ENCODE results near the gene BTBD8.
"Not testable (repeated sequence)": the region's sequence is repeated elsewhere in the genome, so short reads cannot be mapped to it uniquely, and the experiment has no call there.

Gene BTBD8

DNA sequence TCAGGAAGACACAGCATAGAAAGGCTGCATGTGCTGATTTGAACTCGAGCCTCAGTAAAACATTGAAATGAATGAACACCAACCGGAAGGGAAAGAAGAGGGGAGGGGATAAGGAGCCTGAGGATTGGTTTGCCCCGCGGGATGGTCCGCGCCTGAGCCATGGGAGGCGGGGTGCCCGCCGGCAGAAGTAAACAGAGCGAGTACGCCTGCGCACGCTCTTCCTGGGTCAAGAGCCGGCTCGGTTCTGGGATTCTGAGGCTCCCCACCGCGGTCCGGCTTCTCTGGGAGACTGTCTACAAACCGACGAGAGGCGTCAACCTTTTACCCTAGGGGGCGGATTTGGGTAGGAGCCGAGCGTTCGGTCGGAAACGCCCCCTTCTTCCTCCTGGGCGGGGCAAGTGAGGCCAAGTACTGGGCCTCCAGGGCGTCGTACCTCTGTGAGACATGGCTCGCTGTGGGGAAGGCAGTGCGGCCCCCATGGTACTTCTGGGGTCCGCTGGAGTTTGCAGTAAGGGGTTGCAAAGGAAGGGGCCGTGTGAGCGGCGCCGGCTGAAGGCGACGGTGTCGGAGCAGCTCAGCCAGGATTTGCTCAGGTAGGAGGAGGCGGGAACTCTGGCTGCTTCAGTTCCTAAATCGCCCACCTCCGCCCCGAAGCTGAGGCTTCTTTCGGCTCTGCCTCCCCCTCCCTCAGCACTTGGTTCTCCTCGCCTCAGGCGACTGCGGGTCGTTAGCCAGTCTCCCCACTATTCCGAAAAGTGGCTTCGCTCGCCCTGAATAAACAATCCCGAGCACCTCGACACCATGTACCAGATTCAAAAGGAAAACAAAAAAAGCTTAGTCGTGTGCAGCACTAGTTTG lies at the start of gene BTBD8:
Gene BTBD8, plus strand, starts transcription at position 218 of the 858 bp plus-strand sequence. Its CDS starts 227 bp downstream, at position 445.
- DNase-seq = peak; percentile 82

DNA sequence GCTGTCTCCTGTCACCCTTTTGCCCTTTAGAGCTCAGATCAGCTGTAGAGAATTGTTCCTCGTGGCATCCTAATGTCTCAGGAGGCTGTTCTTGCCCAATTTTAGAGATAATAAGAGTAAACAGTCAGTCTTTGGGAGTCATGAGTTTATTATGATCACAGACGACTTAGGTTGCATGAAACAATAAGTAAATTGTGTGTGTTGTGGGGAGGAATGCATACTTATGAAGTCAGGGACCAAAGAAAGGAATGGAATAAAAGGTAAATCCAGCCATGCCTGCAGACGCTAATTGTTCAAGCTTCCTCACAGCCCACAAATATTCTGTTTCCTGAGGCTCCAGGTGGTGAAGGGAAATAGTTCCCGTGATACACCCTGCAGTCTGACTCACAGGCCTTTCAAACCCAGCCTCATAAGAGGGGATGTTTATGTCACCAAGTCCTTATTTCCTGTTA lies 49.5 kb upstream of the BTBD8 start:
- no peak for DNase-seq

- no peak for DNase-seq
Measured at GRCh38 chr1:92031281-92032110, 48.6 kb upstream of the BTBD8 start.

- DNase-seq = no peak
Measured at GRCh38 chr1:92037400-92037799, 42.7 kb upstream of the BTBD8 start.

DNA sequence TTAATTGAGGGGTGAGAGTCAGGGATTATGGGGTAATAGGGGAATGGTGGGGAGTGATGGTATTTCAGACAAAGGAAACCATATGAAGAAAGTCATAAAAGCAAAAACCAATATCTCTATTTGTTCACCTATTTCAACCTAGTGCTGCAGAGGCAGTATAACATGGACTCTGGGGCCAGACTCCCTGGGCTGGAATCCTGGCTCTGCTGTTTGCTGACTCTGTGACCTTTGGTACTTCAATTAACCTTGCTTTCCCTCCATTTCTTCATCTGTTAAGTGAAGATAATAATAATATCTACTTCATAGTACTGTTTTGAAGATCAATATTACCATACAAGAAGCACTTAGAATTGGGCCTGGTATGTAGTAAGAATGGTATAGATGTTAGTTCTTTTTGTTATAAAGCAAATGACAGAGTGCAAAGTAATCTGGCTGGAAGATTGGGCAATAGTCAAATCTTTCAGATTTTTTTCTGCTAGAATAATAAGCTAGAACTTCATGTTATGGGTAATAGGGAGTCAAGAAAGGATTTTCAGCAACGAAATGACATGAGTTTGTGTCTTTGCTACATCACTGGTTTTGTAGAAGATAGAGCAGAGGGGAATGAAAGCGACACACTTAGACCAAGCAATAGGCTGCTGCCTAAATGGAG lies 41.3 kb upstream of the BTBD8 start:
- no peak for DNase-seq

- no peak for DNase-seq
Measured at GRCh38 chr1:92040971-92041370, 39.2 kb upstream of the BTBD8 start.

DNA sequence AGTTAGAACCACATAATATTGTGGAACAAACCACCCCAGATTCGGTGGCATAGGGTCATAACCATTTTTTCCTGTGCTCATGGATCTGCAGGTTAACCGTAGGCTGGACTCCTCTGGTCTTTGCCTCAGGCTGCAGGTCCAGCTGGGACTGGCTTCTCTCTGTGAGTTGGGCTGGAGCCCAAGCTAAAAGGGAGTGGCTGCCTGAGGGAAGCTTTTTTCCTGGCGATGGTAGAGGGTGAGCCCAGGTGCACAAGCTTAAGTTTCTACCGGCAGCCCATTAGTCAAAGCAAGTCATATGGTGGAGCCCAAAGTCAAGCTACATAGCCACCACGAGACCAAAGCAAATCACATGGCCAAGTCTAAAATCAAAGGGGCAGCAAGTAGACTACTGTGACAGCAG lies 36.5 kb upstream of the BTBD8 start:
- DNase-seq = no peak

DNA sequence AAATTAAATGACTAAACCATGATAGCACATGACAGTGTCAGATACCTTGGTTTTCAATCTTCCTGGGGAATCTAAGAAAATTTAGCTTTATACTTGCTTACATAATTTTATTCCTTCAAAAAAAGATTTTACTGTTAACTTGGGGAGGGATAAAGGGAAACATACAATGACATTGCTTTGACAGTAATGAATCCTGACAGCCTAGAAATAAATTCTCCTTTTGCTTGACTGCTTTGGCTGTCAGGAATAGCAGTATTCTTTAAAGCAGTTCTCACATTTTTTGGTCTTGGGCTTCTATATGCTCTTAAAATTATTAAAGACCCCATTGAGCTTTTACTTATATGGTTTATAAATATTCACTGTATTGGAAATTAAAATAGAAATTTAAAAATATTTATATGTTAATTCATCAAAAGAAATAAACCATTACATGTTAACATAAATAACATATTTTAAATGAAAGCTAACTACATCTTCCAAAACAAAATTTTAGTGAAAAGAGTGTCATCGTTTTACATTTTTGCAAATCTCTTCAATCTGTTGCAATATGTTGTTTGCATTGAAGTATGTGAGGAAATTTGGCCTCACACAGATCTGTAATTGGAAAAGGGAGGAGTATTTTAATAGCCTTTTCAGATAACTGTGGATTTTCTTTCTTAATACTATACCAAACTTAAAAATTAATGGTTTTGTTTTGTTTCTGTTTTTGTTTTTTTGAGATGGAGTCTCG lies 34.2 kb upstream of the BTBD8 start:
- DNase-seq = no peak

GRCh38 chr1:92051948-92052347 lies 28.2 kb upstream of the BTBD8 start:
- DNase-seq = no peak

DNA sequence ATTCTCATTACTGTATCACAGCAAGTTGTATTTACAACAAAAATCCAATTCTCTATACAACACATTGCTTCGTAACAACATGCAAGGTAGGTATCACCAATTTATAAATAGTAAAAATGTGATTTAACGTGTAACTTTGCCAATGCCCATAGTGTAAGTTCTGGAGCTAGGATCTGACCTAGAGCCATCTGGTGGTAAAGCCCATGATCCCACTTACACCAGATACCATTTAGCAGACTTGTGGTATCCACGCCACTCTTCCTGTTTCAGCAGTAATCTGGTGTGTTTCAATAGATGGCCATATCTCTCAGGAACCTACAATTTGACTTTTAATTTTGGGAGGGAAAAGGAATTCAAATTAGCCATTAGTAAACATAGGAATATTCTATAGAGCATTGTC lies 15.1 kb upstream of the BTBD8 start:
- no peak for DNase-seq

- DNase-seq = no peak
Measured at GRCh38 chr1:92066321-92066720, 13.8 kb upstream of the BTBD8 start.

GRCh38 chr1:92070892-92071291 lies 9.3 kb upstream of the BTBD8 start:
- no peak for DNase-seq

DNA sequence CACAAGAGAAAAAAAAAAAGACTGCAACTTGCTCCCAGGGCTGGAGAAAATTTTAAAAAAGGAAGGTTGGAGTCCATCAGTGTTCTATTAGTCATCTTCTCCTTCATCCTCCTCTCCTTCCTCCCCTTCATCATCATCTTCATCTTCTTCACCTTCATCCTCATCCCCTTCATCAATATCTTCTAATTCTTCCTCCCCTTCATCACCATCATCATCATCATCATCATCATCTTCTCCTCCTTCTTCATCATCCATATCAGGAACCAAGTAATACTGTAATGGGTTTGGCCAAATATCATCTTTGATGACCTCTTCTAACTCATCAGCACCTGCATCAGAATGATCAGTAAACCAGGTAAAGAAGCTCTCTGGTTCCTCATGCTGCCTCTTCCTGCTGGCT lies 5.7 kb upstream of the BTBD8 start:
- DNase-seq = not testable (repeated sequence)

DNA sequence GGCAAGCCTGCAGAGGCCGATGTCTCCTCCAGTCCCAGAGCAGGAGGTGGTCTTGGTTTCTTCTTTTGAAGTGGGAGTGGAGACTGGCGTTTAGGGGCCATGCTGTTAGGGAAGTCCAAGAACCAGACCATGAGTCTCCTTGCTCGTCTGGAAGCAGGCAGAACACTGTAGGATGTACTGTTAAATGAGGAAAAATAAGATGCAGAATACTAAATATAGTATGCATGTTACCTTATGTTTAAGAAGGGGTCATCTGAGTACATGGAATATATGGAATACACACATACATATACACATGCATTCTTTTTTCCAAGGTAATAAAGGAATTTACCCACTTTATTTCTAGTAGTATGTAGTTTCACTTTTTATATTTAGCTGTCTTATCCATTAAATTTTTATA lies 4.8 kb upstream of the BTBD8 start, which contains the start of gene SETSIP:
Gene SETSIP, minus strand, starts transcription at position 101 of the 400 bp plus-strand sequence. Its CDS starts 0 bp downstream, at position 101.
- no peak for DNase-seq

DNA sequence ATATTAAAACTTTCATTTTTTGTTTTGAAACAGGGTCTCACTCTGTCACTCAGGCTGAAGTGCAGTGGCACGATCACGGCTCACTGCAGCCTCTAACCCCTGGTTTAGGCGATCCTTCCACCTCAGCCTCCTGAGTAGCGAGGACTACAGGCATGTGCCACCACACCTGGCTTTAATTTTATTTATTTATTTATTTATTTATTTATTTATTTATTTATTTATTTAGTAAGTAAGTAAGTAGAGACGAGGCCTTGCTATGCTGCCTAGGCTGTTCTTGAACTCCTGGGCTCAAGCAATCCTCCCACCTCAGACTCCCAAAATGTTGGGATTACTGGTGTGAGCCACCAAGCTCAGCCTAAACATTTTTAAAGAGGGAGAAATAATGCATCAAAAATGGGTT lies 3.8 kb upstream of the BTBD8 start:
- DNase-seq = no peak

DNA sequence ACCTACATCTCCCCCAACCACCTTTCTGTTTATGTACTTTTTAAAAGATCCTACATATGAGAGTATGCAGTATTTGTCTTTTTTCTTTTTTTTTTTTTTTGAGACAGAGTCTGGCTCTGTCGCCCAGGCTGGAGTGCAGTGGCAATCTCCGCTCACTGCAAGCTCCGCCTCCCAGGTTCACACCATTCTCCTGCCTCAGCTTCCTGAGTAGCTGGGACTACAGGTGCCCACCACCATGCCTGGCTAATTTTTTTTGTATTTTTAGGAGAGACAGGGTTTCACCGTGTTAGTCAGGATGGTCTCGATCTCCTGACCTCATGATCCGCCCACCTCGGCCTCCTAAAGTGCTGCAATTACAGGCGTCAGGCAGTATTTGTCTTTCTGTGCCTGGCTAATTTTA lies 2.1 kb upstream of the BTBD8 start:
- DNase-seq = not testable (repeated sequence)

DNA sequence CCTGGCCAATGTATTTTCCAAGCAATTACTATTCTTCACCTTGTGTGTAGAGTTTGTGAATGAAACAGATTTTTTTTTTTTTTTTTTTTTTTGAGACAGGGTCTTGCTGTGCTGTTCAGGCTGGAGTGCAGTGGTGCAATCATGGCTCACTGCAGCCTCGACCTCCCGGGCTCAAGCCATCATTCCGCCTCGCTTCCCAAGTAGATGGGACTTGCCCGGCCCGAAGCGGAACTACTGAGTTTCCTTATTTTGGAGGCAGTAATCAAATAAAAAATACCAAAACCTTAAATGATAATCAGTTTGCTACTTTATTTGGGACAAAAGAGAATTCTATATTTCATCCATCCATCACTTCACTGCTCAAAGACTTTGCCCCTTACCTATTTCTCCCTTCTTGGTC lies 704 bp upstream of the BTBD8 start:
- no peak for DNase-seq

GRCh38 chr1:92081031-92081430 lies 886 bp downstream of the BTBD8 start:
- DNase-seq = no peak

DNA sequence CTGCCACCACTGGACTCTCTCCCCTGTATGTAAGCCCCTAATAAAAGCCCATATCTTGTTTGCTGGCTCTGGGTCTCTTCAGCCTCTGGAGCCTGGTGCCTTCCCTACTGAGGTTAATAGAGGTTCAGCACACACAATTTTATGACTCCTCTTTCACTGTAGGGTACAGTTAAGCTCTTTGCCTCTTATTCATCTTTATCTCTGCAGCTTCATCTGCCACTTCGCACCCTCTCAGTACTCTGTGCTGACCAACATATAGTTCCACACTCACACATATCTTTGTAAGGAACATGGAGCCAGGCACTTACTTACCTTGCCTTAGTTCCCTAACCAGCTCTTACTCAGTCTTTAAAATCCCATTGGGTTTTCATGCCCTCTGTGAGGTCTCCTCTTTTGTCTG lies 4.5 kb downstream of the BTBD8 start:
- DNase-seq = no peak

GRCh38 chr1:92085727-92086126 lies 5.6 kb downstream of the BTBD8 start:
- no peak for DNase-seq

DNA sequence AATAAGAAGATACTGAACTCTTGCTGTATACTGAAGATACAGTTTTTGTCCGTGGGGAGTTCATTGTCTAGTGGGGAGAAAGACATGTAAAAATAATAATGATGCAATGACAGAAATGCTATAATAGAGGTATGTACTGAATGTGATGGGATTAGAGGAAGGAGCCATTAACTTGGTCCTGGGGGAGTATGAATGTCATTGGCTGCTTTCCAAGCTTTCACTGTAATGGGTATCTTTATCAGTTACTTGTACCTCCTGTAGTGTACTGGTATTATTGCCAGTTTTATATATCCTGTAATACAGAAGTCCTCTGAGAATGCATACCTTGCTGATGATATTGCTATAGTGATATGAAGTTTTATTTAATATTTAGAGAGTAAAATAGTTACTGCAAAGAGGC lies 7.4 kb downstream of the BTBD8 start:
- no peak for DNase-seq

GRCh38 chr1:92091625-92092024 lies 11.5 kb downstream of the BTBD8 start:
- DNase-seq = no peak

GRCh38 chr1:92094090-92094489 lies 13.9 kb downstream of the BTBD8 start:
- no peak for DNase-seq

Measured in right hindlimb (tissue), 1 donor.